ENCODE data around the gene RPL10. TPM values are rescaled to one million over a fixed set of nuclear protein-coding genes. Genes with fewer than 3 reads are reported as not detected.

The RPL10 gene
- total RNA-seq, 2 donors from 2014 or later = 2,142 to 2,551 TPM

GRCh38 chrX:154369449-154370299 is 28.5 kb upstream of the RPL10 start:
- Mint-ChIP-seq H3K9me3 (peaks cover 49% of the 10 kb centered on the region), H3K27ac (peak overlapping the region; percentile 97), H3K4me1 (no peaks in the 10 kb centered on the region), H3K4me3 (peak overlapping the region; percentile 92), H3K27me3 (ENCODE audit: insufficient read depth) (peaks cover 5% of the 10 kb centered on the region), H3K36me3 (ENCODE audit: low read depth) (peaks cover 21% of the 10 kb centered on the region)
- H3K9ac ChIP-seq (ENCODE audit: extremely low read depth, low read length, poor library complexity, severe bottlenecking) = peak overlapping the region; percentile 96
- peaks cover 46% of the 10 kb centered on the region for H3K36me3 ChIP-seq (ENCODE audit: control insufficient read depth, insufficient read depth, low read length)
- 0% methylated on average over 9 of the region's 13 CpGs; no CpG with 5 or more reads in 1 of the 2 experiments for WGBS, 2 experiments (ENCODE audit: insufficient coverage in 1 of 2, insufficient read length in 1 of 2)
- no peaks in the 10 kb centered on the region for H3K27me3 ChIP-seq (ENCODE audit: control insufficient read depth, insufficient read depth, low read length, poor library complexity, severe bottlenecking)
- no peaks in the 10 kb centered on the region for H3K9me3 ChIP-seq (ENCODE audit: control insufficient read depth, low read length)
- DNase-seq = peak; percentile 88
- H3K4me3 ChIP-seq (ENCODE audit: low read length) = peak overlapping the region; percentile 92
- TF ChIP-seq CTCF (conservative IDR thresholded peaks at IDR 0.05) = no peak
- peak overlapping the region; percentile 90 for H3K27ac ChIP-seq (ENCODE audit: low read depth, low read length)
- no peaks in the 10 kb centered on the region for H3K4me1 ChIP-seq (ENCODE audit: control insufficient read depth, insufficient read depth, low read length)

GRCh38 chrX:154370300-154371016 is 27.7 kb upstream of the RPL10 start:
- Mint-ChIP-seq H3K4me1 (no peaks in the 10 kb centered on the region), H3K4me3 (peak overlapping the region; percentile 92), H3K27ac (peak overlapping the region; percentile 97), H3K36me3 (ENCODE audit: low read depth) (peaks cover 16% of the 10 kb centered on the region), H3K9me3 (peaks cover 50% of the 10 kb centered on the region), H3K27me3 (ENCODE audit: insufficient read depth) (peaks cover 9% of the 10 kb centered on the region)
- DNase-seq = no peak
- peak overlapping the region; percentile 92 for H3K4me3 ChIP-seq (ENCODE audit: low read length)
- H3K4me1 ChIP-seq (ENCODE audit: control insufficient read depth, insufficient read depth, low read length) = no peaks in the 10 kb centered on the region
- no peaks in the 10 kb centered on the region for H3K9me3 ChIP-seq (ENCODE audit: control insufficient read depth, low read length)
- H3K27ac ChIP-seq (ENCODE audit: low read depth, low read length) = peak overlapping the region; percentile 83
- 0% methylated on average over 1 to 61 of the region's 63 CpGs for WGBS, 2 experiments (ENCODE audit: insufficient coverage in 1 of 2, insufficient read length in 1 of 2)
- H3K9ac ChIP-seq (ENCODE audit: extremely low read depth, low read length, poor library complexity, severe bottlenecking) = peak overlapping the region; percentile 96
- TF ChIP-seq CTCF (conservative IDR thresholded peaks at IDR 0.05) = no peak
- no peaks in the 10 kb centered on the region for H3K27me3 ChIP-seq (ENCODE audit: control insufficient read depth, insufficient read depth, low read length, poor library complexity, severe bottlenecking)
- peaks cover 39% of the 10 kb centered on the region for H3K36me3 ChIP-seq (ENCODE audit: control insufficient read depth, insufficient read depth, low read length)

- TF ChIP-seq CTCF (conservative IDR thresholded peaks at IDR 0.05) = no peak
- H3K4me1 ChIP-seq (ENCODE audit: control insufficient read depth, insufficient read depth, low read length) = no peaks in the 10 kb centered on the region
- H3K27ac ChIP-seq (ENCODE audit: low read depth, low read length) = peak overlapping the region; percentile 83
- H3K27ac Mint-ChIP-seq = peak overlapping the region; percentile 81
- no peaks in the 10 kb centered on the region for H3K27me3 ChIP-seq (ENCODE audit: control insufficient read depth, insufficient read depth, low read length, poor library complexity, severe bottlenecking)
- H3K4me3 Mint-ChIP-seq = peak overlapping the region; percentile 92
- H3K36me3 ChIP-seq (ENCODE audit: control insufficient read depth, insufficient read depth, low read length) = peaks cover 34% of the 10 kb centered on the region
- H3K9ac ChIP-seq (ENCODE audit: extremely low read depth, low read length, poor library complexity, severe bottlenecking) = peak overlapping the region; percentile 96
- peak overlapping the region; percentile 92 for H3K4me3 ChIP-seq (ENCODE audit: low read length)
- 0% methylated on average over 67 of the region's 77 CpGs; no CpG with 5 or more reads in 1 of the 2 experiments for WGBS, 2 experiments (ENCODE audit: insufficient coverage in 1 of 2, insufficient read length in 1 of 2)
- no peaks in the 10 kb centered on the region for H3K4me1 Mint-ChIP-seq
- peak; percentile 95 for DNase-seq
- H3K36me3 Mint-ChIP-seq (ENCODE audit: low read depth) = peaks cover 14% of the 10 kb centered on the region
- H3K9me3 Mint-ChIP-seq = peaks cover 49% of the 10 kb centered on the region
- H3K27me3 Mint-ChIP-seq (ENCODE audit: insufficient read depth) = peaks cover 9% of the 10 kb centered on the region
- no peaks in the 10 kb centered on the region for H3K9me3 ChIP-seq (ENCODE audit: control insufficient read depth, low read length)
Measured at GRCh38 chrX:154371017-154371788, 27.0 kb upstream of the RPL10 start.
